Left lung (tissue), 10 donors: Measurements from ENCODE around the gene BRD2. TPM values are rescaled to one million over a fixed set of nuclear protein-coding genes. Genes with fewer than 3 reads are reported as not detected.

Experiments used
- ATAC-seq: fragments of 200-7000 bp; cut with Tn5 transposase; one replicate; pipeline ENCODE4 v1.9.1; 2020; ENCODE audit warnings: moderate library complexity
- DNase-seq, 4 donors: peaks; one replicate each; pipeline ENCODE4 v3.0.0-alpha.2; 2013 to 2020
- H3K27ac ChIP-seq, 2 donors: fragments of 200-600 bp; sonication (generic) in 1 of 2; one replicate each; pipeline versions ENCODE4 v1.5.0 to v1.8.0; 2020 to 2021
- H3K27me3 ChIP-seq, 2 donors: fragments of 200-600 bp; sonication (generic) in 1 of 2; one replicate each; pipeline versions ENCODE4 v1.5.0 to v1.8.0; 2020 to 2021
- H3K36me3 ChIP-seq, 2 donors: fragments of 200-600 bp; sonication (generic) in 1 of 2; one replicate each; pipeline versions ENCODE4 v1.5.0 to v1.8.0; 2020 to 2021
- H3K4me1 ChIP-seq, 2 donors: fragments of 200-600 bp; one replicate each; pipeline ENCODE4 v1.8.0; 2021
- H3K4me3 ChIP-seq, 2 donors: fragments of 200-600 bp; sonication (generic) in 1 of 2; one replicate each; pipeline versions ENCODE4 v1.5.0 to v1.8.0; 2020 to 2021; ENCODE audit warnings: mild to moderate bottlenecking in 1 of 2
- H3K9me3 ChIP-seq, 2 donors: fragments of 200-600 bp; sonication (generic) in 1 of 2; one replicate each; pipeline versions ENCODE4 v1.5.0 to v1.8.0; 2020 to 2021
- intact Hi-C, 2 donors: fragments of 100-400 bp; cut with DNase I; formaldehyde crosslinking; loops; one replicate each; pipeline versions ENCODE4 v1.11.2 to v1.14.2; 2022
- polyA plus RNA-seq, 6 donors: library from polyadenylated mRNA; unstranded; fragments of 120-200 nt; gene quantifications; one replicate each; pipeline ENCODE4 v1.2.1, GENCODE V29; 2013; ENCODE audit not compliant: insufficient read length in 6 of 6
- total RNA-seq, 2 donors: library from RNA; stranded (reverse); fragmentation: NEBNext Ultra II Directional; extraction: Animal tissue kit (Norgen Biotek cat#: 25700); gene quantifications; one replicate each; pipeline ENCODE4 v1.2.1, GENCODE V29; 2021
- TF ChIP-seq, protein P1 (sequence below), 2 donors: fragments of 200-600 bp; sonication (generic) in 1 of 2; IDR thresholded peaks; one replicate each; pipeline versions ENCODE4 v1.5.0 to v1.8.0; 2021; ENCODE audit warnings: antibody characterized with exemption in 2 of 2
- donor health status: DM: no; HTN: yes; CAD: no.
- donor health status: DM: no; HTN: no; CAD: no.

The BRD2 gene
- total and polyA plus RNA-seq, 8 donors: 125 to 317 (median 297) TPM

DNA sequence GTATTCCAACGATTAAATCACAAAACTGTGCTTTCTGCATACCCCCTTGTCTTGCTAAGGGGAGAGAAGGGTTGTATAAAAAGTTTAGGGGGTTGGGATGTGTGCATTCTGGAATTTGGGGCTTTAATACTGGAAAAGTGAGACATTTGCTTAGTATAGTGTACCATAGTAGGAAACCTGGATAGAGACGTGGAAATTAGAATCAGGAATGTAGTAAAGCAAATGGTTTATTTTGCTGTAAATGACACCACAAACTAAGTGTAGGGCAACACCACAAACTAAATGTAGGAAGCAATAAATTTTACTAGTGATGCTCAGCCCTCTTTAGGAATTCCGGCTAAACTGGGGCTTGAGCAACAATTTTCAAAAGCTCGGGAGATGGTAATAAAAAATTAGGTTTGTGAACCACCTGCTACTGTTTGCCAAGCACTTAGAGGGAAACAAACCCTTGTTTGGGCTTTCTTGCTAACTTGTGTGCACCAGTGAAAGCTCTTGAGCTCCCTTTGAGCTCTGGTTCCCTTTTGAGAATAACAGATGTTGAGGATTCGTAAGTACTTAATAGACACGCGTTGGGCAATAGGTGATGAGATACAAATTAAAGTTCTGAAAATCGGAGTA lies 13.8 kb downstream of the BRD2 start:
- peaks cover 11 to 52% of the 10 kb centered on the region in 2 donors for H3K36me3 ChIP-seq

DNA sequence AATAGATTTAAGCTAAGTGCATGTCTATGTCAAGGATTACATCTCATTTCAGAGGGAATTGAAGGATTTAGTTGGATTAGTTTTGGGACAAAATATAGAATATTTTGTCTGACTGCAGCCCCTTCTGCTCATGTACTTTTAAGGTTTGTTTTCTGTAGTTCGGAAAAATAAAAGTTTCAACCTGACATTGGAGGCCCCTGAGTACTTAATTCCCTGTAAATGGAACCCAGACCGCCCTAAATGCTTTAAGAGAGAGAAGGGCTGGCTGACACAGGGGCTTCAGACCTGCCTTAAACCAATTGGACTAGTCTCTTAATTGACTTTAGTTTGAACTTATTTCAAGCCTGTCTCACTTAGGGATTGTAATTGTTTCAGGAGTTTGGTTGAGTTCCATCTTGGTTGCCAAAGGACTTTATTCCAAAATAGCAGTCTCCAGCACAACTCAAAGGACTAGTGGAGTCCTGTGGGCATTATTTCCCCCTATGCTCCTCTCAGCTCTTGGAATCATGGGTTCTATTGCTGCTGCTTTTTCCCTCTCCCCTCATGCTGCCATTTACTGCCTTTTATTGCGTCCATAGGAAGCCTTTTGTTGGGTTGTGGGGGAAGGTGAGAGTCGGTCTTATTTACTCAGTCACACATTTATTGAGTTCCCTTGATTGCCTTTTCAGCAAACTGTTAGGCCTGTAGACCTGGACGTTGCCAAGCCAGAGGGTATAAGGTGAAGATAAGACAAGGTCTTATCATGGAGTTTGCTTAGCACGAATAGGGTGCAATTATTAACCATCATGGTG lies 14.5 kb downstream of the BRD2 start:
- no peaks in the 10 kb centered on the region for H3K9me3 ChIP-seq
- DNase-seq (no peak), ATAC-seq (no peak)
- TF ChIP-seq, protein P1, sequence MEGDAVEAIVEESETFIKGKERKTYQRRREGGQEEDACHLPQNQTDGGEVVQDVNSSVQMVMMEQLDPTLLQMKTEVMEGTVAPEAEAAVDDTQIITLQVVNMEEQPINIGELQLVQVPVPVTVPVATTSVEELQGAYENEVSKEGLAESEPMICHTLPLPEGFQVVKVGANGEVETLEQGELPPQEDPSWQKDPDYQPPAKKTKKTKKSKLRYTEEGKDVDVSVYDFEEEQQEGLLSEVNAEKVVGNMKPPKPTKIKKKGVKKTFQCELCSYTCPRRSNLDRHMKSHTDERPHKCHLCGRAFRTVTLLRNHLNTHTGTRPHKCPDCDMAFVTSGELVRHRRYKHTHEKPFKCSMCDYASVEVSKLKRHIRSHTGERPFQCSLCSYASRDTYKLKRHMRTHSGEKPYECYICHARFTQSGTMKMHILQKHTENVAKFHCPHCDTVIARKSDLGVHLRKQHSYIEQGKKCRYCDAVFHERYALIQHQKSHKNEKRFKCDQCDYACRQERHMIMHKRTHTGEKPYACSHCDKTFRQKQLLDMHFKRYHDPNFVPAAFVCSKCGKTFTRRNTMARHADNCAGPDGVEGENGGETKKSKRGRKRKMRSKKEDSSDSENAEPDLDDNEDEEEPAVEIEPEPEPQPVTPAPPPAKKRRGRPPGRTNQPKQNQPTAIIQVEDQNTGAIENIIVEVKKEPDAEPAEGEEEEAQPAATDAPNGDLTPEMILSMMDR (IDR thresholded peaks at IDR 0.05): no peak
- H3K27me3 ChIP-seq: no peaks in the 10 kb centered on the region
- H3K4me1 ChIP-seq: peaks cover 0 to 46% of the 10 kb centered on the region in 2 donors
- peaks cover 7 to 45% of the 10 kb centered on the region in 2 donors for H3K36me3 ChIP-seq
- peak overlapping the region in 1 of 2 donors; percentile 55 for H3K27ac ChIP-seq
- no peak overlapping the region for H3K4me3 ChIP-seq
- intact Hi-C loops: loop anchor here (5.0 to 10.0 kb wide), 2 partner anchors 48 to 96 kb away; no protein-coding TSS in a partner anchor

More for the DNA sequence above, 13.8 kb downstream of the BRD2 start:
- H3K27me3 ChIP-seq: no peaks in the 10 kb centered on the region
- ATAC-seq (peak; percentile 11), DNase-seq (peak in 1 of 4 donors; percentile 34)
- peak overlapping the region in 1 of 2 donors; percentile 20 for H3K27ac ChIP-seq
- peaks cover 0 to 53% of the 10 kb centered on the region in 2 donors for H3K4me1 ChIP-seq
- intact Hi-C loops: loop anchor here (5.0 to 10.0 kb wide), 2 partner anchors 47 to 95 kb away; no protein-coding TSS in a partner anchor
- TF ChIP-seq, protein P1 (IDR thresholded peaks at IDR 0.05): no peak
- H3K9me3 ChIP-seq: no peaks in the 10 kb centered on the region
- H3K4me3 ChIP-seq: no peak overlapping the region

DNA sequence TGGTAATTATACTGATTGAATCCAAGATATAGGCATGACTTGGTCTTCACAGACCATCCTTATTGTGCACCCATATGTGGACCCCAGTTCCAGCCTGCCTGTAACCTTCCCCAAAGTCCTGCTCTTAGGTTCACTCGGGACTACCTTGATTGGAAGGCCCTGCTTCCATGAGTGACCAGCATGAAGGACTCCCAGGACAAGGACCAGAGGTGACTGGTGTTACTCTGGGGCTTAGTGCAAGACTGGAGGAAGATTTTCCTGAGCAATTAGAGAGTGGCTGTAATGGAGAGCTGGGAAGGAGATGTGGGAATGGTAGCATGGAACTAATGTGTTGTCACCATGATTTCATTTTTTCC lies 15.1 kb downstream of the BRD2 start:
- H3K27ac ChIP-seq: peak overlapping the region in 1 of 2 donors; percentile 55
- intact Hi-C loops: loop anchor here (5.0 to 10.0 kb wide), 2 partner anchors 49 to 96 kb away; no protein-coding TSS in a partner anchor
- peaks cover 7 to 39% of the 10 kb centered on the region in 2 donors for H3K36me3 ChIP-seq
- TF ChIP-seq, protein P1 (IDR thresholded peaks at IDR 0.05): no peak
- no peaks in the 10 kb centered on the region for H3K9me3 ChIP-seq
- no peak overlapping the region for H3K4me3 ChIP-seq
- no peaks in the 10 kb centered on the region for H3K27me3 ChIP-seq
- no peak for ATAC-seq
- H3K4me1 ChIP-seq: peaks cover 0 to 40% of the 10 kb centered on the region in 2 donors
- DNase-seq: no peak

DNA sequence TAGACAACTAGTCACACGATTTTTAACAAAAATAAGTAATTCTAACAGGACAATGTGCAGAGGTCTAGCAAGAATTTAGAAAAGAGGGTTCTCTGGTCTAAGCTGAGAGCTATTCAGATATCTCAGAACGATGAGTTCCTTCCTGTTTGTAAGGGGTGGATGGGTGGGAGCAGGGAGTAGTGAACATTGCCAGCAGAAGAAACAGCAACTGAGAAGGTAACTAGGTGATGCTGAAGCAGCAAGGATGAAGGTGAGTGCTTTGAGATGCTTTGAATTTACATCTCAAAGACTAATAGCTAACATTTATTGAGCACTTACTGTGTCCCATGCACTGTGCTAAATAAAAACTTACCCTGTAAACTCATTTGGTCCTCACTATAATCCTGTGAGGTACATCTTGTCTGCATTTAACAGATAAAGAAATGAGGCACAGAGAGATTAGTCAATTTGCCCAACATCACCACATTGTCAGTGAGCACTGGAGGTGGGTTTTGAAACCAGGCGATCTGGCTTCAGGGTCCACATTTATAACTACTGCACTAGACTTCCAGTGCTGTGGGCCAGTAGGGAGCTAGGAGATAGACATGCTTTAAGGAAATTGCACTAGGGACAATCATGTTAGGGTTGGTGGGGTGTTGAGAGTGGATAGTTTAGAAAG lies 15.7 kb downstream of the BRD2 start:
- intact Hi-C loops: loop anchor here (5.0 to 10.0 kb wide), 2 partner anchors 49 to 97 kb away; no protein-coding TSS in a partner anchor
- H3K4me3 ChIP-seq: no peak overlapping the region
- TF ChIP-seq, protein P1 (IDR thresholded peaks at IDR 0.05): no peak
- H3K27me3 ChIP-seq: no peaks in the 10 kb centered on the region
- peaks cover 7 to 33% of the 10 kb centered on the region in 2 donors for H3K36me3 ChIP-seq
- H3K27ac ChIP-seq: peak overlapping the region in 1 of 2 donors; percentile 55
- ATAC-seq (peak; percentile 3), DNase-seq (no peak)
- H3K4me1 ChIP-seq: peaks cover 0 to 36% of the 10 kb centered on the region in 2 donors
- no peaks in the 10 kb centered on the region for H3K9me3 ChIP-seq
